HepG2 (cell line): ENCODE data around the gene LRRC28. TPM values are rescaled to one million over a fixed set of nuclear protein-coding genes. Genes with fewer than 3 reads are reported as not detected.

ENCODE experiments used
- DNMT3B ChIP-seq: conservative IDR thresholded peaks from 2 replicates; pipeline ENCODE4 v1.6.1; 2016; ENCODE audit warnings: missing biosample characterization, control low read depth
- FIP1L1 ChIP-seq: fragments of 200-400 bp; formaldehyde crosslinking; IDR thresholded peaks from 2 replicates; pipeline ENCODE4 v1.6.1; 2018; ENCODE audit warnings: low read depth, mild to moderate bottlenecking, low read length, moderate library complexity, borderline replicate concordance; ENCODE audit not compliant: insufficient read depth
- KLF9 ChIP-seq: IDR thresholded peaks from 2 replicates; pipeline ENCODE4 v1.6.1; 2016; ENCODE audit warnings: low read depth
- NFKB2 ChIP-seq: sonication (generic); formaldehyde crosslinking; IDR thresholded peaks from 2 replicates; pipeline ENCODE4 v1.4.0; 2020; ENCODE audit warnings: missing genetic modification reagents, borderline replicate concordance
- NR2F6 ChIP-seq, 2 experiments: IDR thresholded peaks; 2 replicates each; pipeline ENCODE4 v1.6.1; 2016; ENCODE audit warnings: antibody characterized with exemption in 1 of 2, mild to moderate bottlenecking in 1 of 2
- SRSF9 ChIP-seq: fragments of 200-400 bp; formaldehyde crosslinking; IDR thresholded peaks from 2 replicates; pipeline ENCODE4 v1.6.1; 2018; ENCODE audit warnings: borderline replicate concordance, mild to moderate bottlenecking, low read depth, low read length; ENCODE audit not compliant: insufficient read depth, poor library complexity, severe bottlenecking
- XRCC5 ChIP-seq: fragments of 200-400 bp; formaldehyde crosslinking; optimal IDR thresholded peaks from 2 replicates; pipeline ENCODE3; 2017; ENCODE audit warnings: mild to moderate bottlenecking, low read length
- ZKSCAN5 ChIP-seq: sonication (generic); formaldehyde crosslinking; IDR thresholded peaks from 2 replicates; pipeline ENCODE4 v1.5.1; 2020; ENCODE audit warnings: mild to moderate bottlenecking, missing genetic modification reagents
- ZNF564 ChIP-seq: sonication (generic); formaldehyde crosslinking; IDR thresholded peaks from 2 replicates; pipeline ENCODE4 v1.8.1; 2023; ENCODE audit warnings: mild to moderate bottlenecking, missing genetic modification reagents
- ZNF670 ChIP-seq: sonication (generic); formaldehyde crosslinking; IDR thresholded peaks from 2 replicates; pipeline ENCODE4 v1.8.0; 2022; ENCODE audit warnings: mild to moderate bottlenecking, missing genetic modification reagents, borderline replicate concordance
- polyA plus RNA-seq, 8 experiments: library from polyadenylated mRNA; depleted of rRNA in 3 of 8; stranded (reverse) in 7 of 8; unstranded in 1 of 8; fragments of >200 nt; fragmentation: Illumina TruSeq in 4 of 8; extraction: Trizol in 4 of 8; gene quantifications; 2 replicates each; pipeline versions ENCODE4 v1.2.1 to v1.2.3, GENCODE V29; 2011 to 2016; ENCODE audit warnings: low read depth in 4 of 8, missing spikeins in 1 of 8, mixed read lengths in 1 of 8; ENCODE audit not compliant: insufficient read depth in 1 of 8
- total RNA-seq, 5 experiments: library from RNA; depleted of rRNA; stranded (reverse); fragments of >200 nt; fragmentation: Illumina TruSeq; extraction: Trizol; gene quantifications; 2 replicates each; pipeline ENCODE4 v1.2.3, GENCODE V29; 2016; ENCODE audit warnings: low read depth in 1 of 5
- TF ChIP-seq, protein P1 (sequence below): IDR thresholded peaks from 2 replicates; pipeline ENCODE4 v1.6.1; 2016
- TF ChIP-seq, protein P2 (sequence below): sonication (generic); formaldehyde crosslinking; IDR thresholded peaks from 2 replicates; pipeline ENCODE4 v1.5.1; 2020; ENCODE audit warnings: mild to moderate bottlenecking, missing genetic modification reagents, moderate library complexity
- TF ChIP-seq, protein P3 (sequence below): IDR thresholded peaks from 2 replicates; pipeline ENCODE4 v1.6.1; 2016; ENCODE audit warnings: missing genetic modification reagents, missing compliant biosample characterization
- TF ChIP-seq, protein P4 (sequence below): IDR thresholded peaks from 2 replicates; pipeline ENCODE4 v1.6.1; 2018; ENCODE audit warnings: missing genetic modification reagents
- TF ChIP-seq, protein P5 (sequence below): sonication (generic); formaldehyde crosslinking; IDR thresholded peaks from 2 replicates; pipeline ENCODE4 v1.5.0; 2020; ENCODE audit warnings: mild to moderate bottlenecking, missing genetic modification reagents, borderline replicate concordance

LRRC28 gene
- total and polyA plus RNA-seq, 2 of the 13 experiments (the other 11 are each of a cell fraction or from before 2014, with no cell fraction given) = 17.5 to 21.3 TPM

DNA sequence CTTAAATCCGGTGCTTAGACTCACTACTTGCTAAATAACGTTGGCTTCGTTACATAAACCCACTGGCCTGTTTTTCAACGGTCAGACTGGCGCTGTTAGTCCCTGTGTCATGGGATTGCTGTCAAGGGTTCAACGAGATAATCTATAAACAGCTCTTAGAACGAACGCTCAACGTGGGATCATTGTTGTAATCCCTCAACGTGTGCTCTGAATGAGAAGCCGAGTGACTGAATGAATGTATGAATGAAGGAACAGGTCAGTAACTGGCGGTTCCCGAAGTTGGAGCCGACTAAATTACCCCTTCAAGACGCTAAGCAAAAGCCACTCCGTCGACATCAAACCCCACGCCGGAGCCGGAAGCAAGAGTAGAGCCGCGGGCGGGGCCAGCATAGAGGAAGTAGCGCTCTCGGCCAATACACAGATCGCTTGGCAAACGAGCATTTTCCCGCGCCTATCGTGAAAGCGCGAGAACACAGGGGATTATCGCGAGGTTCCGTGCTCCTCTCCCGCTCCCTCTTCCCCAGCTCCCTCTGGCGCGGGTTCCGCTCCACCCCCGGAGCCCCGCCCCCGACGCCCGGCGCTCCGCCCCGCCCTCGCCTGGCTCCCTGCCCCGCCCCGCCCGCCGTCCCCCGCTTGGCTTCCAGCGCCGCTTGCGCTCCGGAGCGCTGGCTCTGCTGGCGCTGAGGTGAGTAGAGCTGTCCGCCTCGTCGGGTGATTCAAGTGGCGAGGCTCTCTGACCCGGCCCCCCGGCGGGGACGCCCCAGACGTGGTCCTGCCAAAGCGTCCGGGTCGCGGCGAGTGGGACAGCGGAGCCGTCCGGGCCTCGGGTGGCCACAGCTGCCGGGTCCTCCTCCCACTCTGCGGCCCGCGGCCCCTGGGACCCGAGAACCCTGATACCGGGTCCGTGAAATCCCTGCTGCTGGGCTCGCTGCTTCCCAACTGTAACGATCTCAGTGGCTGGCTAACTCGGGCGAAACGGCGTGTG lies at the start of gene LRRC28 (continued):
- no peak; the same call in 1 of the 2 replicates for TF ChIP-seq ZNF564 (CRISPR knock-in tag)
- no peak for TF ChIP-seq NR2F6 (IDR thresholded peaks at IDR 0.05)
- 0 out of 2 replicates have a peak, but pooled peaks have one; percentile 5 for TF ChIP-seq NR2F6 (CRISPR knock-in tag; IDR thresholded peaks at IDR 0.05)
- no peak for TF ChIP-seq FIP1L1
- TF ChIP-seq SRSF9 = no peak
- TF ChIP-seq KLF9 (CRISPR knock-in tag) = no peak
- TF ChIP-seq, protein P1, sequence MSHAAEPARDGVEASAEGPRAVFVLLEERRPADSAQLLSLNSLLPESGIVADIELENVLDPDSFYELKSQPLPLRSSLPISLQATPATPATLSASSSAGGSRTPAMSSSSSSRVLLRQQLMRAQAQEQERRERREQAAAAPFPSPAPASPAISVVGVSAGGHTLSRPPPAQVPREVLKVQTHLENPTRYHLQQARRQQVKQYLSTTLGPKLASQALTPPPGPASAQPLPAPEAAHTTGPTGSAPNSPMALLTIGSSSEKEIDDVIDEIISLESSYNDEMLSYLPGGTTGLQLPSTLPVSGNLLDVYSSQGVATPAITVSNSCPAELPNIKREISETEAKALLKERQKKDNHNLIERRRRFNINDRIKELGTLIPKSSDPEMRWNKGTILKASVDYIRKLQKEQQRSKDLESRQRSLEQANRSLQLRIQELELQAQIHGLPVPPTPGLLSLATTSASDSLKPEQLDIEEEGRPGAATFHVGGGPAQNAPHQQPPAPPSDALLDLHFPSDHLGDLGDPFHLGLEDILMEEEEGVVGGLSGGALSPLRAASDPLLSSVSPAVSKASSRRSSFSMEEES = peak; percentile 5; the same call in 1 of the 2 replicates
- TF ChIP-seq XRCC5 = no peak
- peak; percentile 25; the same call in 1 of the 2 replicates for TF ChIP-seq DNMT3B (CRISPR knock-in tag)
- TF ChIP-seq, protein P2, sequence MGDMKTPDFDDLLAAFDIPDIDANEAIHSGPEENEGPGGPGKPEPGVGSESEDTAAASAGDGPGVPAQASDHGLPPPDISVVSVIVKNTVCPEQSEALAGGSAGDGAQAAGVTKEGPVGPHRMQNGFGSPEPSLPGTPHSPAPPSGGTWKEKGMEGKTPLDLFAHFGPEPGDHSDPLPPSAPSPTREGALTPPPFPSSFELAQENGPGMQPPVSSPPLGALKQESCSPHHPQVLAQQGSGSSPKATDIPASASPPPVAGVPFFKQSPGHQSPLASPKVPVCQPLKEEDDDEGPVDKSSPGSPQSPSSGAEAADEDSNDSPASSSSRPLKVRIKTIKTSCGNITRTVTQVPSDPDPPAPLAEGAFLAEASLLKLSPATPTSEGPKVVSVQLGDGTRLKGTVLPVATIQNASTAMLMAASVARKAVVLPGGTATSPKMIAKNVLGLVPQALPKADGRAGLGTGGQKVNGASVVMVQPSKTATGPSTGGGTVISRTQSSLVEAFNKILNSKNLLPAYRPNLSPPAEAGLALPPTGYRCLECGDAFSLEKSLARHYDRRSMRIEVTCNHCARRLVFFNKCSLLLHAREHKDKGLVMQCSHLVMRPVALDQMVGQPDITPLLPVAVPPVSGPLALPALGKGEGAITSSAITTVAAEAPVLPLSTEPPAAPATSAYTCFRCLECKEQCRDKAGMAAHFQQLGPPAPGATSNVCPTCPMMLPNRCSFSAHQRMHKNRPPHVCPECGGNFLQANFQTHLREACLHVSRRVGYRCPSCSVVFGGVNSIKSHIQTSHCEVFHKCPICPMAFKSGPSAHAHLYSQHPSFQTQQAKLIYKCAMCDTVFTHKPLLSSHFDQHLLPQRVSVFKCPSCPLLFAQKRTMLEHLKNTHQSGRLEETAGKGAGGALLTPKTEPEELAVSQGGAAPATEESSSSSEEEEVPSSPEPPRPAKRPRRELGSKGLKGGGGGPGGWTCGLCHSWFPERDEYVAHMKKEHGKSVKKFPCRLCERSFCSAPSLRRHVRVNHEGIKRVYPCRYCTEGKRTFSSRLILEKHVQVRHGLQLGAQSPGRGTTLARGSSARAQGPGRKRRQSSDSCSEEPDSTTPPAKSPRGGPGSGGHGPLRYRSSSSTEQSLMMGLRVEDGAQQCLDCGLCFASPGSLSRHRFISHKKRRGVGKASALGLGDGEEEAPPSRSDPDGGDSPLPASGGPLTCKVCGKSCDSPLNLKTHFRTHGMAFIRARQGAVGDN (CRISPR knock-in tag) = peak; percentile 83
- TF ChIP-seq ZKSCAN5 (CRISPR knock-in tag) = no peak
- TF ChIP-seq NFKB2 (CRISPR knock-in tag) = peak; percentile 22; the same call in 1 of the 2 replicates
- TF ChIP-seq, protein P3, sequence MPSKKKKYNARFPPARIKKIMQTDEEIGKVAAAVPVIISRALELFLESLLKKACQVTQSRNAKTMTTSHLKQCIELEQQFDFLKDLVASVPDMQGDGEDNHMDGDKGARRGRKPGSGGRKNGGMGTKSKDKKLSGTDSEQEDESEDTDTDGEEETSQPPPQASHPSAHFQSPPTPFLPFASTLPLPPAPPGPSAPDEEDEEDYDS (CRISPR knock-in tag) = peak; percentile 95
- TF ChIP-seq, protein P4, sequence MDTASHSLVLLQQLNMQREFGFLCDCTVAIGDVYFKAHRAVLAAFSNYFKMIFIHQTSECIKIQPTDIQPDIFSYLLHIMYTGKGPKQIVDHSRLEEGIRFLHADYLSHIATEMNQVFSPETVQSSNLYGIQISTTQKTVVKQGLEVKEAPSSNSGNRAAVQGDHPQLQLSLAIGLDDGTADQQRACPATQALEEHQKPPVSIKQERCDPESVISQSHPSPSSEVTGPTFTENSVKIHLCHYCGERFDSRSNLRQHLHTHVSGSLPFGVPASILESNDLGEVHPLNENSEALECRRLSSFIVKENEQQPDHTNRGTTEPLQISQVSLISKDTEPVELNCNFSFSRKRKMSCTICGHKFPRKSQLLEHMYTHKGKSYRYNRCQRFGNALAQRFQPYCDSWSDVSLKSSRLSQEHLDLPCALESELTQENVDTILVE (CRISPR knock-in tag) = peak; percentile 69; the same call in 1 of the 2 replicates
- no peak for TF ChIP-seq ZNF670 (CRISPR knock-in tag)
- TF ChIP-seq, protein P5, sequence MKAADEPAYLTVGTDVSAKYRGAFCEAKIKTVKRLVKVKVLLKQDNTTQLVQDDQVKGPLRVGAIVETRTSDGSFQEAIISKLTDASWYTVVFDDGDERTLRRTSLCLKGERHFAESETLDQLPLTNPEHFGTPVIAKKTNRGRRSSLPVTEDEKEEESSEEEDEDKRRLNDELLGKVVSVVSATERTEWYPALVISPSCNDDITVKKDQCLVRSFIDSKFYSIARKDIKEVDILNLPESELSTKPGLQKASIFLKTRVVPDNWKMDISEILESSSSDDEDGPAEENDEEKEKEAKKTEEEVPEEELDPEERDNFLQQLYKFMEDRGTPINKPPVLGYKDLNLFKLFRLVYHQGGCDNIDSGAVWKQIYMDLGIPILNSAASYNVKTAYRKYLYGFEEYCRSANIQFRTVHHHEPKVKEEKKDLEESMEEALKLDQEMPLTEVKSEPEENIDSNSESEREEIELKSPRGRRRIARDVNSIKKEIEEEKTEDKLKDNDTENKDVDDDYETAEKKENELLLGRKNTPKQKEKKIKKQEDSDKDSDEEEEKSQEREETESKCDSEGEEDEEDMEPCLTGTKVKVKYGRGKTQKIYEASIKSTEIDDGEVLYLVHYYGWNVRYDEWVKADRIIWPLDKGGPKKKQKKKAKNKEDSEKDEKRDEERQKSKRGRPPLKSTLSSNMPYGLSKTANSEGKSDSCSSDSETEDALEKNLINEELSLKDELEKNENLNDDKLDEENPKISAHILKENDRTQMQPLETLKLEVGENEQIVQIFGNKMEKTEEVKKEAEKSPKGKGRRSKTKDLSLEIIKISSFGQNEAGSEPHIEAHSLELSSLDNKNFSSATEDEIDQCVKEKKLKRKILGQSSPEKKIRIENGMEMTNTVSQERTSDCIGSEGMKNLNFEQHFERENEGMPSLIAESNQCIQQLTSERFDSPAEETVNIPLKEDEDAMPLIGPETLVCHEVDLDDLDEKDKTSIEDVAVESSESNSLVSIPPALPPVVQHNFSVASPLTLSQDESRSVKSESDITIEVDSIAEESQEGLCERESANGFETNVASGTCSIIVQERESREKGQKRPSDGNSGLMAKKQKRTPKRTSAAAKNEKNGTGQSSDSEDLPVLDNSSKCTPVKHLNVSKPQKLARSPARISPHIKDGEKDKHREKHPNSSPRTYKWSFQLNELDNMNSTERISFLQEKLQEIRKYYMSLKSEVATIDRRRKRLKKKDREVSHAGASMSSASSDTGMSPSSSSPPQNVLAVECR (CRISPR knock-in tag) = peak; percentile 75
